RWPE2 (cell line): Measurements from ENCODE around the gene CST5.

Experiments
- ATAC-seq: fragments of 200-7000 bp; cut with Tn5 transposase; 3 replicates; pipeline ENCODE4 v1.9.1; 2021; ENCODE audit warnings: low read depth
- DNase-seq: peaks from one replicate; pipeline ENCODE4 v3.0.0-alpha.2; 2020; ENCODE audit warnings: low spot score
- H3K27ac ChIP-seq: fragments of 450-650 bp; 2 replicates; pipeline ENCODE4 v1.5.1; 2017; ENCODE audit warnings: mild to moderate bottlenecking; ENCODE audit not compliant: poor library complexity, severe bottlenecking
- H3K27me3 ChIP-seq: fragments of 250-450 bp; sonication (Bioruptor Pico); 2 replicates; pipeline ENCODE4 v1.5.1; 2021; ENCODE audit warnings: mild to moderate bottlenecking, moderate library complexity; ENCODE audit not compliant: insufficient read depth, poor library complexity, severe bottlenecking
- H3K36me3 ChIP-seq: fragments of 250-450 bp; sonication (Bioruptor Pico); 2 replicates; pipeline ENCODE4 v1.5.1; 2020; ENCODE audit warnings: low read depth, mild to moderate bottlenecking, moderate library complexity
- H3K4me1 ChIP-seq: fragments of 250-450 bp; sonication (Bioruptor Pico); 2 replicates; pipeline ENCODE4 v1.5.1; 2021; ENCODE audit warnings: mild to moderate bottlenecking, moderate library complexity; ENCODE audit not compliant: insufficient read depth, poor library complexity, severe bottlenecking
- H3K4me3 ChIP-seq: fragments of 250-450 bp; sonication (Bioruptor Pico); 2 replicates; pipeline ENCODE4 v1.5.1; 2021; ENCODE audit warnings: mild to moderate bottlenecking, moderate library complexity; ENCODE audit not compliant: severe bottlenecking
- H3K9me3 ChIP-seq: fragments of 250-450 bp; sonication (Bioruptor Pico); 2 replicates; pipeline ENCODE4 v1.5.1; 2021; ENCODE audit warnings: mild to moderate bottlenecking, moderate library complexity; ENCODE audit not compliant: severe bottlenecking
- TF ChIP-seq, protein P1 (sequence below): fragments of 450-650 bp; IDR thresholded peaks from one replicate; pipeline ENCODE4 v1.5.1; 2017; ENCODE audit warnings: mild to moderate bottlenecking, moderate library complexity; ENCODE audit not compliant: poor library complexity, severe bottlenecking

Gene CST5

DNA sequence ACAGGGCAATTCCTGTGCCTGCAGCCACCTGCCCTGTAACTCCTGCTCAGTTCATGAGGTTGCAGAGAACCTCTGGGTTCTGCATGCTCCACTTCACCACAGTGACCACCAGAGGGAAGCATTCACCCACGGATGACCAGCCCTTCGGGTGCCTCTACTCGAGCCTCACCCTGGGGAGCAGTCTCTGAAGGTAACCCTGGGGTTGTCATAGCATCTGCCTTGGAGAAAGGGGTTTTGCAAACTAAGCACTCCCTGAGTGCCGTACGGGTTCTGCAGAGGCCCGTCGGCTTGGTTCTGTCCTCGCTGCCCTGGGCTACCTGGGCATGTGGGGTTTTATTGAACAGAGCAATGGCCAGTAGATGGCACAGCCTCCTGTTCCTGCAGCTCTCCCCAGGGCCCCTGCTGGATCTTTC is 10.2 kb upstream of the CST5 start:
- Histone ChIP-seq H3K4me1 (no peaks in the 10 kb centered on the region), H3K27me3 (peaks cover 10% of the 10 kb centered on the region), H3K27ac (no peak overlapping the region), H3K9me3 (no peaks in the 10 kb centered on the region), H3K4me3 (no peak overlapping the region), H3K36me3 (no peaks in the 10 kb centered on the region)
- TF ChIP-seq, protein P1, sequence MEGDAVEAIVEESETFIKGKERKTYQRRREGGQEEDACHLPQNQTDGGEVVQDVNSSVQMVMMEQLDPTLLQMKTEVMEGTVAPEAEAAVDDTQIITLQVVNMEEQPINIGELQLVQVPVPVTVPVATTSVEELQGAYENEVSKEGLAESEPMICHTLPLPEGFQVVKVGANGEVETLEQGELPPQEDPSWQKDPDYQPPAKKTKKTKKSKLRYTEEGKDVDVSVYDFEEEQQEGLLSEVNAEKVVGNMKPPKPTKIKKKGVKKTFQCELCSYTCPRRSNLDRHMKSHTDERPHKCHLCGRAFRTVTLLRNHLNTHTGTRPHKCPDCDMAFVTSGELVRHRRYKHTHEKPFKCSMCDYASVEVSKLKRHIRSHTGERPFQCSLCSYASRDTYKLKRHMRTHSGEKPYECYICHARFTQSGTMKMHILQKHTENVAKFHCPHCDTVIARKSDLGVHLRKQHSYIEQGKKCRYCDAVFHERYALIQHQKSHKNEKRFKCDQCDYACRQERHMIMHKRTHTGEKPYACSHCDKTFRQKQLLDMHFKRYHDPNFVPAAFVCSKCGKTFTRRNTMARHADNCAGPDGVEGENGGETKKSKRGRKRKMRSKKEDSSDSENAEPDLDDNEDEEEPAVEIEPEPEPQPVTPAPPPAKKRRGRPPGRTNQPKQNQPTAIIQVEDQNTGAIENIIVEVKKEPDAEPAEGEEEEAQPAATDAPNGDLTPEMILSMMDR: peak; percentile 79
- ATAC-seq (peak; percentile 90), DNase-seq (no peak)

DNA sequence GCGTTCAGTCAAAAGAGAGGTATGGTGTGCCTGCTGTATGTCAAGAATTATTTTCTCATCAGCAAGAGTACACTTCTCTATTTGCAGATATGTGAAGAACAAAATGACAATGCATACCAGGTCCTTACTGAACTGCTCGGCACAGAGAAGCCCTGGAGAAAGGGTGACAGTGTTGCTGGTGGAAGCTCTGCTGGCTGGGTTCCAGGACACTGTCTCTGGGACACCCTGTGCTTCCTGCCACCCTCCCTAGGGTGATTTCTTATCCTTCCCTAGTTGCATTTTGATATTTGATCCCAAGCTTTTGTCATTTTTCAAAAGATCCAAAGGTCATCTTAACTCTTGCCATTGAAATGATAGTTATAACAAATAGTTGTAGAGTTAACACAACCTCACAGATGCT is 8.3 kb upstream of the CST5 start:
- no peak overlapping the region for H3K27ac ChIP-seq
- no peaks in the 10 kb centered on the region for H3K27me3 ChIP-seq
- ATAC-seq: no peak
- H3K9me3 ChIP-seq: no peaks in the 10 kb centered on the region
- no peaks in the 10 kb centered on the region for H3K4me1 ChIP-seq
- no peak for DNase-seq
- no peak overlapping the region for H3K4me3 ChIP-seq
- no peaks in the 10 kb centered on the region for H3K36me3 ChIP-seq
- TF ChIP-seq, protein P1: no peak

DNA sequence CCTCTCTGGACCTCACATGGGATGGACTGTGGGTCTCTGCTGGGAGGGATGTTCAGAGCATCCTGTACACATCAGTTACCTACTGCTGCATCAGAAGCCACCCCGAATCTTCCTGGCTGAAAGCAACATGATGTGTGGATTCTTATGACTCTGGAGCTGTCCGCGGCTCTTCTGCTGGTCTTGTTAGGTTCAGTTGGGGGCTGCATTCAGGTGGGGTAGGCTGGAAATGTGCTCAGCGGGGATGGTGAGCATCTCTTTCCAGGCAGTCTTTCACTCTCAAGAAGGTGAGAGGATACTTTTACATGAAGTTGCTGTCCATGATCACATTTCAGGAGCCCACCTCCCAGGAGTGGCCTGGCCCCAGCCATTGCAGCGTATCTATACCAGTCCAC is 5.2 kb upstream of the CST5 start:
- Histone ChIP-seq H3K4me1 (peaks cover 6% of the 10 kb centered on the region), H3K27me3 (no peaks in the 10 kb centered on the region), H3K27ac (no peak overlapping the region), H3K36me3 (no peaks in the 10 kb centered on the region), H3K9me3 (no peaks in the 10 kb centered on the region), H3K4me3 (no peak overlapping the region)
- DNase-seq (no peak), ATAC-seq (no peak)
- TF ChIP-seq, protein P1: no peak

DNA sequence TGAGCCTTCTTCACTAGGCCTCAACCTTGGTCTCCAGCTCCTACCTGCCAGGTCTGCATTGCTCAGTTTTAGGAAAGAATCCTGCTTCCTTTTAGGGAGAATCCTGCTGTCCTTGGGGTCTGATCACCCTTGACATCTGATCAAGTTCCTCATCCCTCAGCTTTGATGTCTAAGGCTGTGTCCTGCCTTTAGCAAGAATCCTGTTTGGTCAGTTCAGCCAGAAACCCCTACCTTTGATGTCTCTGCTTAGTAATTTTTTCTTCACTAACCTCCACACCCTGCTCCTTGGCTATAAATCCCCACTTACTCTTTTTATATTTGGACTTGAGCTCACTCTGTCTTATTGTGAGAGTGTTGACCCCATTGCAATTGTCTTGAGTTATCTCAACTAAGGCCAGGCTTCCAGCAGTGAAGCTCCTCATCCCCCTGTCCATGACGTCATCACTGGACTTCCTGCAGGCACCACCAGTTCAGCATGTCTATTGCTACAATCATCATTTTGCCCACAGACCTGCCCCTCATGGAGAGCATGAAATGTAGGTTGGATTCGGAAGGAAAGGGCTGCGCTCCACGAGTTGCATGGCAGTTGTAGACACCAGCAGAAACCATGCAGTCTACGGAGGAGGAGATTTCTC is 4.7 kb upstream of the CST5 start:
- no peaks in the 10 kb centered on the region for H3K36me3 ChIP-seq
- DNase-seq: no peak
- no peak overlapping the region for H3K27ac ChIP-seq
- no peak overlapping the region for H3K4me3 ChIP-seq
- H3K27me3 ChIP-seq: no peaks in the 10 kb centered on the region
- peaks cover 6% of the 10 kb centered on the region for H3K4me1 ChIP-seq
- TF ChIP-seq, protein P1: no peak
- ATAC-seq: no peak
- H3K9me3 ChIP-seq: no peaks in the 10 kb centered on the region

DNA sequence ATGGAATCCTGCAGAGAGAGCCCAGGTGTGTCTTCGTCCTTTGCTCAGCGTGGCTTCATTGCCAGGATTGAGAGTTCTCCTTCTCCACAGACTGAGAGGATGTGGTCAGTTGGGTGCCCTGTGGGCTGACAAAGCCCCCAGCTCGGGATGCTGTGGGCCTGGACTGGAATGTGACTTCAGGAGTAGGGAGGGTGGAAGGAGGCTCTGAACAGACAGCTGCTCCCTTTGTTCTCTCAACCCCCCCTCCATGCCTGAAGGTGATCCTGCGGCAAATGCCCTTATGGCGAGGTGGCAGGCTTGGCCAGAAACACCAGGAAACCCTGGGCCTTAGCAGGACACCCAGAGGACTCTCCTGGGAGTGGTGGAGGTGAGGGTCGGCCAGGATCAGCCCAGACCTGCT is 1.8 kb upstream of the CST5 start:
- Histone ChIP-seq H3K27ac (no peak overlapping the region), H3K36me3 (no peaks in the 10 kb centered on the region), H3K4me3 (no peak overlapping the region), H3K9me3 (no peaks in the 10 kb centered on the region), H3K4me1 (peaks cover 6% of the 10 kb centered on the region), H3K27me3 (no peaks in the 10 kb centered on the region)
- DNase-seq: no peak
- ATAC-seq: no peak
- TF ChIP-seq, protein P1: no peak
